Measurements from ENCODE around the gene C11orf54.
A peak's percentile ranks its signal among the peaks of the same experiment; 100 is the strongest.
"Not testable (repeated sequence)": the region's sequence is repeated elsewhere in the genome, so short reads cannot be mapped to it uniquely, and the experiment has no call there.

Gene C11orf54

GRCh38 chr11:93734427-93735222 is 6.8 kb upstream of the C11orf54 start:
- no peak for DNase-seq

GRCh38 chr11:93735627-93736026 is 5.8 kb upstream of the C11orf54 start:
- DNase-seq = no peak

GRCh38 chr11:93736129-93736528 is 5.3 kb upstream of the C11orf54 start:
- DNase-seq = no peak

- DNase-seq = no peak
Measured at GRCh38 chr11:93737904-93738612, 3.4 kb upstream of the C11orf54 start.

GRCh38 chr11:93738647-93739081 is 2.8 kb upstream of the C11orf54 start:
- no peak for DNase-seq

- no peak for DNase-seq
Measured at GRCh38 chr11:93740031-93740729, 1.3 kb upstream of the C11orf54 start.

GRCh38 chr11:93740730-93741093 is 760 bp upstream of the C11orf54 start:
- peak; percentile 39 to 53 (median 48) for DNase-seq

GRCh38 chr11:93741882-93742226 is 382 bp downstream of the C11orf54 start:
- no peak for DNase-seq

- no peak for DNase-seq
Measured at GRCh38 chr11:93743291-93743690, 1.8 kb downstream of the C11orf54 start.

GRCh38 chr11:93744669-93745004 is 3.2 kb downstream of the C11orf54 start:
- no peak for DNase-seq

- DNase-seq = not testable (repeated sequence)
Measured at GRCh38 chr11:93745005-93745755, 3.7 kb downstream of the C11orf54 start.

- DNase-seq = no peak
Measured at GRCh38 chr11:93746101-93746500, 4.6 kb downstream of the C11orf54 start.

GRCh38 chr11:93747122-93747521 is 5.7 kb downstream of the C11orf54 start:
- DNase-seq = no peak

- no peak for DNase-seq
Measured at GRCh38 chr11:93751001-93751400, 9.5 kb downstream of the C11orf54 start.

GRCh38 chr11:93753241-93753640 is 11.8 kb downstream of the C11orf54 start:
- DNase-seq = no peak

- DNase-seq = no peak
Measured at GRCh38 chr11:93756748-93757147, 15.3 kb downstream of the C11orf54 start.

GRCh38 chr11:93757301-93757700 is 15.8 kb downstream of the C11orf54 start:
- no peak for DNase-seq

GRCh38 chr11:93757924-93758865 is 16.7 kb downstream of the C11orf54 start:
- no peak for DNase-seq

- DNase-seq = not testable (repeated sequence)
Measured at GRCh38 chr11:93759123-93759522, 17.7 kb downstream of the C11orf54 start.

- no peak for DNase-seq
Measured at GRCh38 chr11:93761910-93762309, 20.4 kb downstream of the C11orf54 start.

- no peak for DNase-seq
Measured at GRCh38 chr11:93765551-93765950, 24.1 kb downstream of the C11orf54 start.

- no peak for DNase-seq
Measured at GRCh38 chr11:93766504-93766903, 25.0 kb downstream of the C11orf54 start.
